ENCODE data around the gene IRF5.

IRF5 gene

GRCh38 chr7:128919241-128919640, 18.5 kb upstream of the IRF5 start:
- Histone ChIP-seq H2AK5ac (ENCODE audit: low read length) (no peak overlapping the region), H3K27me3 (ENCODE audit: insufficient read depth, low read length) (peaks cover 16% of the 10 kb centered on the region), H2BK5ac (ENCODE audit: low read depth, low read length, poor library complexity) (no peak overlapping the region), H3K27ac (ENCODE audit: low read depth, low read length) (no peak overlapping the region), H2BK120ac (ENCODE audit: insufficient read depth, low read length, poor library complexity) (no peak overlapping the region), H3K14ac (ENCODE audit: low read length) (no peak overlapping the region), H3K9me3 (ENCODE audit: insufficient read depth, low read depth, low read length) (peaks cover 5% of the 10 kb centered on the region), H3K36me3 (ENCODE audit: control insufficient read depth in 1 of 2, insufficient read depth in 2 of 2, low read length in 2 of 2) (no peaks in the 10 kb centered on the region), H3K4me3 (ENCODE audit: low read depth, low read length) (no peak overlapping the region), H3K23ac (ENCODE audit: low read length) (no peak overlapping the region), H3K18ac (ENCODE audit: low read length) (no peak overlapping the region), H2AFZ (ENCODE audit: insufficient read depth, low read length, poor library complexity) (no peak overlapping the region), H4K91ac (ENCODE audit: low read depth, low read length) (no peak overlapping the region), H4K8ac (ENCODE audit: low read depth, low read length) (no peak overlapping the region), H2BK12ac (ENCODE audit: low read length) (no peak overlapping the region), H3K4me2 (ENCODE audit: low read length) (no peak overlapping the region), H3K4ac (ENCODE audit: low read depth, low read length) (no peak overlapping the region), H4K12ac (ENCODE audit: low read depth, low read length) (no peak overlapping the region), H3K79me1 (ENCODE audit: low read length) (no peaks in the 10 kb centered on the region), H3K9ac (ENCODE audit: low read length) (no peak overlapping the region), H3K4me1 (ENCODE audit: control insufficient read depth in 1 of 2, insufficient read depth in 2 of 2, low read length in 2 of 2) (no peaks in the 10 kb centered on the region), H3K79me2 (ENCODE audit: control insufficient read depth, insufficient read depth, low read length, poor library complexity) (no peaks in the 10 kb centered on the region)
- DNase-seq: no peak
- no CpG with 5 or more reads among the region's 6 CpGs for WGBS (ENCODE audit: extremely low coverage, insufficient coverage, insufficient read length)

- no peak for DNase-seq
- no peak overlapping the region for H3K23ac ChIP-seq (ENCODE audit: low read length)
- H2AK5ac ChIP-seq (ENCODE audit: low read length): no peak overlapping the region
- no CpG with 5 or more reads among the region's 14 CpGs for WGBS (ENCODE audit: extremely low coverage, insufficient coverage, insufficient read length)
- H3K36me3 ChIP-seq (ENCODE audit: control insufficient read depth in 1 of 2, insufficient read depth in 2 of 2, low read length in 2 of 2): no peaks in the 10 kb centered on the region
- peaks cover 5% of the 10 kb centered on the region for H3K9me3 ChIP-seq (ENCODE audit: insufficient read depth, low read depth, low read length)
- H3K9ac ChIP-seq (ENCODE audit: low read length): no peak overlapping the region
- H3K4me1 ChIP-seq (ENCODE audit: control insufficient read depth in 1 of 2, insufficient read depth in 2 of 2, low read length in 2 of 2): no peaks in the 10 kb centered on the region
- peaks cover 16% of the 10 kb centered on the region for H3K27me3 ChIP-seq (ENCODE audit: insufficient read depth, low read length)
- no peak overlapping the region for H3K18ac ChIP-seq (ENCODE audit: low read length)
- H3K4me2 ChIP-seq (ENCODE audit: low read length): no peak overlapping the region
- H2BK5ac ChIP-seq (ENCODE audit: low read depth, low read length, poor library complexity): no peak overlapping the region
- H3K4me3 ChIP-seq (ENCODE audit: low read depth, low read length): no peak overlapping the region
- H3K79me2 ChIP-seq (ENCODE audit: control insufficient read depth, insufficient read depth, low read length, poor library complexity): no peaks in the 10 kb centered on the region
- H2BK12ac ChIP-seq (ENCODE audit: low read length): no peak overlapping the region
- no peak overlapping the region for H4K8ac ChIP-seq (ENCODE audit: low read depth, low read length)
- no peaks in the 10 kb centered on the region for H3K79me1 ChIP-seq (ENCODE audit: low read length)
- no peak overlapping the region for H2AFZ ChIP-seq (ENCODE audit: insufficient read depth, low read length, poor library complexity)
- H3K4ac ChIP-seq (ENCODE audit: low read depth, low read length): no peak overlapping the region
- H4K91ac ChIP-seq (ENCODE audit: low read depth, low read length): no peak overlapping the region
- H3K14ac ChIP-seq (ENCODE audit: low read length): no peak overlapping the region
- no peak overlapping the region for H2BK120ac ChIP-seq (ENCODE audit: insufficient read depth, low read length, poor library complexity)
- H4K12ac ChIP-seq (ENCODE audit: low read depth, low read length): no peak overlapping the region
- no peak overlapping the region for H3K27ac ChIP-seq (ENCODE audit: low read depth, low read length)
These were observed 17.6 kb upstream of the IRF5 start for GRCh38 chr7:128919881-128920799.

DNA sequence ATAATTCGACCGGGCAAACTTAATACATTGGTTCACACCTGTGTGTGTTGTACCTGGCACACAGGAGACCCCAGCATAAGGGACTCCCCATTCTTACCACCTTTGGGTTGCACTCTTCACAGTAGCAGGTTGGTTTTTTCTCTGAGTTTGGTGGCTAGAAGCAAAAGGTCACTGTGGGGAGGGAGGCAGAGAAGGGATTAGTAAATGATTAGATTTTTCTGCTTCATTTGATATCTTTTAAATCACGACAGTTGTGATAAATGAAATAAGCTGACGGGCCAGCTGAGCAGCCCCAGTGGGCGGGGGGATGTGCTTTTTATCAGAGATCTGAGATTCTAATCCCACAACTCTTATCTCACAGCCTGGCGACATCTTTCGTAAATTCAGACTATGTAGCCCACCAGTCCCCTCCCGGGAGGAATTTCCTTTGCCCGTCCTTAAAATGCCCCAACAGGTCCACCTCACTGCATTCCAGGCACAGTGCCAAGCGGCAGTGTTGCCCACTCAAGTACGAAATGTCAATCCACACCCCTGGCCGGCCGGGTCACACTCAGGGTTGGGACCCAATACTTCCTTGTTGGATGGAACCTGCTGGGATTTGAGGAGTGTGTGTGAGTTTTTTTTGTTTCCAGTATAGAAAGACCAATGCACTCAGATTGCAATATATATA, 16.7 kb upstream of the IRF5 start:
- Histone ChIP-seq H3K4me3 (ENCODE audit: low read depth, low read length) (no peak overlapping the region), H3K4me1 (ENCODE audit: control insufficient read depth in 1 of 2, insufficient read depth in 2 of 2, low read length in 2 of 2) (no peaks in the 10 kb centered on the region), H2BK120ac (ENCODE audit: insufficient read depth, low read length, poor library complexity) (no peak overlapping the region), H2BK12ac (ENCODE audit: low read length) (no peak overlapping the region), H3K79me1 (ENCODE audit: low read length) (no peaks in the 10 kb centered on the region), H3K9ac (ENCODE audit: low read length) (no peak overlapping the region), H4K91ac (ENCODE audit: low read depth, low read length) (no peak overlapping the region), H3K27ac (ENCODE audit: low read depth, low read length) (no peak overlapping the region), H3K4me2 (ENCODE audit: low read length) (no peak overlapping the region), H4K8ac (ENCODE audit: low read depth, low read length) (no peak overlapping the region), H4K12ac (ENCODE audit: low read depth, low read length) (no peak overlapping the region), H3K9me3 (ENCODE audit: insufficient read depth, low read depth, low read length) (peaks cover 3% of the 10 kb centered on the region), H3K27me3 (ENCODE audit: insufficient read depth, low read length) (peaks cover 10% of the 10 kb centered on the region), H2AK5ac (ENCODE audit: low read length) (no peak overlapping the region), H3K4ac (ENCODE audit: low read depth, low read length) (no peak overlapping the region), H3K23ac (ENCODE audit: low read length) (no peak overlapping the region), H2AFZ (ENCODE audit: insufficient read depth, low read length, poor library complexity) (no peak overlapping the region), H3K14ac (ENCODE audit: low read length) (no peak overlapping the region), H3K36me3 (ENCODE audit: control insufficient read depth in 1 of 2, insufficient read depth in 2 of 2, low read length in 2 of 2) (no peaks in the 10 kb centered on the region), H3K18ac (ENCODE audit: low read length) (no peak overlapping the region), H3K79me2 (ENCODE audit: control insufficient read depth, insufficient read depth, low read length, poor library complexity) (no peaks in the 10 kb centered on the region), H2BK5ac (ENCODE audit: low read depth, low read length, poor library complexity) (no peak overlapping the region)
- DNase-seq: no peak
- WGBS (ENCODE audit: extremely low coverage, insufficient coverage, insufficient read length): no CpG with 5 or more reads among the region's 13 CpGs

- Histone ChIP-seq H2BK120ac (ENCODE audit: insufficient read depth, low read length, poor library complexity) (no peak overlapping the region), H4K91ac (ENCODE audit: low read depth, low read length) (no peak overlapping the region), H2AK5ac (ENCODE audit: low read length) (no peak overlapping the region), H3K4me3 (ENCODE audit: low read depth, low read length) (no peak overlapping the region), H4K8ac (ENCODE audit: low read depth, low read length) (no peak overlapping the region), H2AFZ (ENCODE audit: insufficient read depth, low read length, poor library complexity) (no peak overlapping the region), H3K27me3 (ENCODE audit: insufficient read depth, low read length) (peaks cover 8% of the 10 kb centered on the region), H3K4ac (ENCODE audit: low read depth, low read length) (no peak overlapping the region), H3K9me3 (ENCODE audit: insufficient read depth, low read depth, low read length) (peaks cover 2% of the 10 kb centered on the region), H3K27ac (ENCODE audit: low read depth, low read length) (no peak overlapping the region), H3K4me2 (ENCODE audit: low read length) (no peak overlapping the region), H3K36me3 (ENCODE audit: control insufficient read depth in 1 of 2, insufficient read depth in 2 of 2, low read length in 2 of 2) (no peaks in the 10 kb centered on the region), H3K4me1 (ENCODE audit: control insufficient read depth in 1 of 2, insufficient read depth in 2 of 2, low read length in 2 of 2) (no peaks in the 10 kb centered on the region), H3K79me1 (ENCODE audit: low read length) (no peaks in the 10 kb centered on the region), H3K79me2 (ENCODE audit: control insufficient read depth, insufficient read depth, low read length, poor library complexity) (no peaks in the 10 kb centered on the region), H3K23ac (ENCODE audit: low read length) (no peak overlapping the region), H3K14ac (ENCODE audit: low read length) (no peak overlapping the region), H3K9ac (ENCODE audit: low read length) (no peak overlapping the region), H2BK12ac (ENCODE audit: low read length) (no peak overlapping the region), H3K18ac (ENCODE audit: low read length) (no peak overlapping the region), H2BK5ac (ENCODE audit: low read depth, low read length, poor library complexity) (no peak overlapping the region), H4K12ac (ENCODE audit: low read depth, low read length) (no peak overlapping the region)
- WGBS (ENCODE audit: extremely low coverage, insufficient coverage, insufficient read length): no CpG with 5 or more reads among the region's 9 CpGs
- DNase-seq: no peak
These were observed 15.8 kb upstream of the IRF5 start for GRCh38 chr7:128921866-128922440.
